HepG2 (cell line): ENCODE data around the gene IER2. TPM values are rescaled to one million over a fixed set of nuclear protein-coding genes. Genes with fewer than 3 reads are reported as not detected.

Experiments used
- ATAC-seq: fragments of 200-7000 bp; cut with Tn5 transposase; 3 replicates; pipeline ENCODE4 v1.9.1; 2020; ENCODE audit warnings: mild to moderate bottlenecking, moderate library complexity
- BruUV-seq: library from RNA; stranded (reverse); fragments of 400-500 nt; replicated peaks from 2 replicates; lab custom pipeline; 2021; lab: Mats Ljungman, UMichigan
- CTCF ChIA-PET: fragments of 300-600 bp; formaldehyde crosslinking; extraction: SDS; loops from one replicate; lab custom pipeline; 2021; ENCODE audit warnings: low total read pairs, inconsistent platforms, low intra/inter-chr PET ratio; lab: Yijun Ruan, JAX
- POLR2A ChIA-PET: fragments of 350-600 bp; sonication (Branson Sonifier 250); formaldehyde crosslinking; loops from one replicate; lab custom pipeline; 2020; ENCODE audit warnings: antibody characterized with exemption, inconsistent platforms; lab: Yijun Ruan, JAX
- DNase-seq: peaks from one replicate; pipeline ENCODE4 v3.0.0-alpha.2; 2015; ENCODE audit warnings: low spot score
- FAIRE-seq: peaks from 3 replicates; lab custom pipeline; 2011; peaks lifted over from hg19 to GRCh38; lab: Jason Lieb, UNC
- H2AFZ ChIP-seq: one replicate; pipeline ENCODE4 v1.6.1; 2011; ENCODE audit warnings: low read length, inconsistent platforms
- H3K27ac ChIP-seq: fragments of 300-600 bp; 3 replicates; pipeline ENCODE4 v1.8.0; 2011; ENCODE audit warnings: mixed run types, mild to moderate bottlenecking, mixed read lengths, low read length, inconsistent platforms; ENCODE audit not compliant: insufficient read depth; ENCODE audit errors: extremely low read length
- H3K27me3 ChIP-seq, 2 experiments: fragments of 200-600 bp in 1 of 2; 2 replicates in 1 of 2; 3 replicates in 1 of 2; pipeline versions ENCODE4 v1.6.0 to v1.8.0; 2011; ENCODE audit warnings: low read length in 2 of 2, mild to moderate bottlenecking in 2 of 2, moderate library complexity in 2 of 2, inconsistent platforms in 1 of 2; ENCODE audit not compliant: insufficient read depth in 2 of 2, control insufficient read depth in 1 of 2
- H3K36me3 ChIP-seq, 2 experiments: fragments of 200-600 bp in 1 of 2; replicated peaks in 1 of 2; 2 replicates in 1 of 2; 3 replicates in 1 of 2; pipeline versions ENCODE4 v1.5.1 to v1.8.0; 2011; ENCODE audit warnings: low read length in 2 of 2, inconsistent platforms in 1 of 2; ENCODE audit not compliant: insufficient read depth in 2 of 2, control insufficient read depth in 1 of 2
- H3K4me1 ChIP-seq: 2 replicates; pipeline ENCODE4 v1.5.1; 2012; ENCODE audit warnings: low read length, inconsistent platforms; ENCODE audit not compliant: insufficient read depth
- H3K4me2 ChIP-seq: 2 replicates; pipeline ENCODE4 v1.6.0; 2011; ENCODE audit warnings: low read depth, low read length, inconsistent platforms
- H3K4me3 ChIP-seq, 3 experiments: fragments of 200-600 bp in 1 of 3; sonication (generic), shearing (Covaris generic) in 1 of 3; replicated peaks in 1 of 3; 2 replicates each; pipeline ENCODE4 v1.5.1; 2011 to 2016; ENCODE audit warnings: low read length in 3 of 3, inconsistent platforms in 2 of 3, low read depth in 2 of 3, mild to moderate bottlenecking in 2 of 3, control low read depth in 1 of 3, mixed read lengths in 1 of 3; ENCODE audit not compliant: insufficient read depth in 1 of 3
- H3K79me2 ChIP-seq: one replicate; pipeline ENCODE4 v1.6.1; 2011; ENCODE audit warnings: low read length, inconsistent platforms; ENCODE audit not compliant: insufficient read depth
- H3K9ac ChIP-seq: 2 replicates; pipeline ENCODE4 v1.6.0; 2011; ENCODE audit warnings: mild to moderate bottlenecking, low read depth, low read length, inconsistent platforms; ENCODE audit not compliant: insufficient read depth
- H3K9me3 ChIP-seq: 2 replicates; pipeline ENCODE4 v1.5.1; 2012; ENCODE audit warnings: mild to moderate bottlenecking, low read length
- H4K20me1 ChIP-seq: 2 replicates; pipeline ENCODE4 v1.6.0; 2011; ENCODE audit warnings: inconsistent platforms, mild to moderate bottlenecking, low read length, moderate library complexity; ENCODE audit not compliant: insufficient read depth
- BORCS8-MEF2B ChIP-seq: sonication (generic); formaldehyde crosslinking; IDR thresholded peaks from 2 replicates; pipeline ENCODE4 v1.8.0; 2022; ENCODE audit warnings: mild to moderate bottlenecking, missing genetic modification reagents
- FOSL2 ChIP-seq: sonication (generic); formaldehyde crosslinking; IDR thresholded peaks from 2 replicates; pipeline ENCODE4 v1.4.0; 2020; ENCODE audit warnings: missing genetic modification reagents
- HDAC2 ChIP-seq: sonication (generic); formaldehyde crosslinking; IDR thresholded peaks from 2 replicates; pipeline ENCODE4 v1.4.0; 2020; ENCODE audit warnings: missing genetic modification reagents
- HNF1A ChIP-seq, 2 experiments: sonication (generic) in 1 of 2; formaldehyde crosslinking in 1 of 2; IDR thresholded peaks; 2 replicates each; pipeline versions ENCODE4 v1.4.0 to v1.6.1; 2016 to 2020; ENCODE audit warnings: borderline replicate concordance in 1 of 2, low read depth in 1 of 2, mild to moderate bottlenecking in 1 of 2, missing genetic modification reagents in 1 of 2
- HNRNPK ChIP-seq: fragments of 200-400 bp; formaldehyde crosslinking; IDR thresholded peaks from 2 replicates; pipeline ENCODE4 v1.6.1; 2018; ENCODE audit warnings: low read length, low read depth, moderate library complexity, mild to moderate bottlenecking; ENCODE audit not compliant: poor library complexity, severe bottlenecking
- IKZF5 ChIP-seq: IDR thresholded peaks from 2 replicates; pipeline ENCODE4 v1.6.1; 2018; ENCODE audit warnings: missing genetic modification reagents, mild to moderate bottlenecking, missing compliant biosample characterization
- MED1 ChIP-seq: sonication (generic); formaldehyde crosslinking; IDR thresholded peaks from 2 replicates; pipeline ENCODE4 v1.4.0; 2020; ENCODE audit warnings: missing genetic modification reagents
- NR2F1 ChIP-seq, 2 experiments: fragments of 450-650 bp in 1 of 2; formaldehyde crosslinking in 1 of 2; IDR thresholded peaks; 2 replicates each; pipeline versions ENCODE4 v1.5.0 to v1.6.1; 2016 to 2020; ENCODE audit warnings: mild to moderate bottlenecking in 1 of 2, missing compliant biosample characterization in 1 of 2, missing genetic modification reagents in 1 of 2, moderate library complexity in 1 of 2
- SIX1 ChIP-seq: sonication (generic); formaldehyde crosslinking; IDR thresholded peaks from 2 replicates; pipeline ENCODE4 v1.4.0; 2020; ENCODE audit warnings: missing genetic modification reagents, borderline replicate concordance
- SRSF9 ChIP-seq: fragments of 200-400 bp; formaldehyde crosslinking; IDR thresholded peaks from 2 replicates; pipeline ENCODE4 v1.6.1; 2018; ENCODE audit warnings: borderline replicate concordance, mild to moderate bottlenecking, low read depth, low read length; ENCODE audit not compliant: insufficient read depth, poor library complexity, severe bottlenecking
- ZFP82 ChIP-seq: sonication (generic); formaldehyde crosslinking; IDR thresholded peaks from 2 replicates; pipeline ENCODE4 v1.5.1; 2020; ENCODE audit warnings: mild to moderate bottlenecking, missing genetic modification reagents, borderline replicate concordance
- ZFX ChIP-seq: sonication (generic); formaldehyde crosslinking; IDR thresholded peaks from 2 replicates; pipeline ENCODE4 v1.4.0; 2020; ENCODE audit warnings: mild to moderate bottlenecking, low read depth, missing genetic modification reagents, moderate library complexity
- ZNF282 ChIP-seq: fragments of 450-650 bp; IDR thresholded peaks from 2 replicates; pipeline ENCODE4 v1.6.1; 2018; ENCODE audit not compliant: partially characterized antibody
- ZNF484 ChIP-seq: sonication (generic); formaldehyde crosslinking; IDR thresholded peaks from 2 replicates; pipeline ENCODE4 v1.5.1; 2020; ENCODE audit warnings: mild to moderate bottlenecking, low read depth, missing genetic modification reagents, borderline replicate concordance
- ZNF614 ChIP-seq: IDR thresholded peaks from 2 replicates; pipeline ENCODE4 v1.6.1; 2018; ENCODE audit warnings: missing biosample characterization, missing genetic modification reagents, inconsistent platforms, borderline replicate concordance
- ZSCAN9 ChIP-seq: IDR thresholded peaks from 2 replicates; pipeline ENCODE4 v1.6.1; 2016; ENCODE audit warnings: borderline replicate concordance
- WGBS: methylation state at CpG from one replicate; pipeline ENCODE4 v1.1.6; 2017; ENCODE audit warnings: low lambda C conversion rate; 5-methylcytosine and 5-hydroxymethylcytosine counted together
- in situ Hi-C: cut with HindIII; loops from 2 replicates; pipeline ENCODE4 v1.10.0; 2017; ENCODE audit warnings: low pct_unique_long_range_greater_than_20kb; ENCODE audit not compliant: extremely low pct_ligation_motif_present
- intact Hi-C: fragments of 100-400 bp; cut with micrococcal nuclease; formaldehyde crosslinking; loops from one replicate; pipeline ENCODE4 v1.10.0; 2022; ENCODE audit not compliant: unreplicated experiment
- polyA plus RNA-seq, 8 experiments: library from polyadenylated mRNA; depleted of rRNA in 3 of 8; stranded (reverse) in 7 of 8; unstranded in 1 of 8; fragments of >200 nt; fragmentation: Illumina TruSeq in 4 of 8; extraction: Trizol in 4 of 8; gene quantifications; 2 replicates each; pipeline versions ENCODE4 v1.2.1 to v1.2.3, GENCODE V29; 2011 to 2016; ENCODE audit warnings: low read depth in 4 of 8, missing spikeins in 1 of 8, mixed read lengths in 1 of 8; ENCODE audit not compliant: insufficient read depth in 1 of 8
- total RNA-seq, 5 experiments: library from RNA; depleted of rRNA; stranded (reverse); fragments of >200 nt; fragmentation: Illumina TruSeq; extraction: Trizol; gene quantifications; 2 replicates each; pipeline ENCODE4 v1.2.3, GENCODE V29; 2016; ENCODE audit warnings: low read depth in 1 of 5

The IER2 gene
- total and polyA plus RNA-seq, 2 of the 13 experiments (the other 11 are each of a cell fraction or from before 2014, with no cell fraction given): 10.1 to 14.3 TPM

GRCh38 chr19:13154241-13154778 is 4.1 kb downstream of the IER2 start (continued):
- TF ChIP-seq SIX1 (CRISPR knock-in tag): no peak
- no peak for TF ChIP-seq BORCS8-MEF2B (CRISPR knock-in tag)
- peak; percentile 42; the same call in 1 of the 2 replicates for TF ChIP-seq HDAC2 (CRISPR knock-in tag)
- peak; percentile 31; the same call in 1 of the 2 replicates for TF ChIP-seq ZFX (CRISPR knock-in tag)
- no peak for TF ChIP-seq NR2F1 (CRISPR knock-in tag; IDR thresholded peaks at IDR 0.05)
- no peak for TF ChIP-seq HNRNPK
- TF ChIP-seq, all 625 proteins: peak for 61

- intact Hi-C loops: loop anchor here (5.0 kb wide), 2 partner anchors 38 to 692 kb away; partner anchors contain the start of genes NACC1 and TRMT1
- H3K9me3 ChIP-seq: no peaks in the 10 kb centered on the region
- peaks cover 3% of the 10 kb centered on the region; the same call in 1 of the 2 replicates for H4K20me1 ChIP-seq
- no peaks in the 10 kb centered on the region for H3K36me3 ChIP-seq
- FAIRE-seq: no peak
- ATAC-seq: peak; percentile 14
- H2AFZ ChIP-seq: no peak overlapping the region
- peak overlapping the region; percentile 94 for H3K9ac ChIP-seq
- POLR2A ChIA-PET: interaction anchor here (0.7 to 3.0 kb wide), 13 partner anchors 9 to 177 kb away, joined by 3 to 63 read pairs (median 5); partner anchors contain the start of gene NACC1
- BruUV-seq: no TSS peak
- no peaks in the 10 kb centered on the region; a peak in 1 of 5 replicates for H3K27me3 ChIP-seq
- CTCF ChIA-PET: interaction anchor here (1.2 kb wide), 1 partner anchor 41 kb away, joined by 3 read pairs; no protein-coding TSS in a partner anchor
- H3K4me1 ChIP-seq: peaks cover 32% of the 10 kb centered on the region
- WGBS: under 1% methylated on average over 16 of the region's 24 CpGs
- H3K27ac ChIP-seq: peak overlapping the region; percentile 95
- H3K4me2 ChIP-seq: peak overlapping the region; percentile 96
- peaks cover 39% of the 10 kb centered on the region for H3K79me2 ChIP-seq
- in situ Hi-C loops: loop anchor here (5.0 kb wide), 2 partner anchors 37 to 38 kb away; partner anchors contain the start of genes NACC1 and TRMT1
- H3K4me3 ChIP-seq: peak overlapping the region; percentile 57 to 91 (median 74)
- DNase-seq: peak; percentile 75
- TF ChIP-seq ZSCAN9 (no peak), ZFP82 (CRISPR knock-in tag) (0 out of 2 replicates have a peak, but pooled peaks have one; percentile 10), ZNF484 (CRISPR knock-in tag) (no peak), IKZF5 (CRISPR knock-in tag) (0 out of 2 replicates have a peak, but pooled peaks have one; percentile 16), SRSF9 (no peak), MED1 (peak; percentile 39), ZNF282 (no peak), ZNF614 (CRISPR knock-in tag) (no peak), HNF1A (IDR thresholded peaks at IDR 0.05; ENCODE audit: low read depth) (no peak), HNF1A (CRISPR knock-in tag; IDR thresholded peaks at IDR 0.05; ENCODE audit: borderline replicate concordance) (no peak), FOSL2 (CRISPR knock-in tag) (0 out of 2 replicates have a peak, but pooled peaks have one; percentile 6)
Observed at GRCh38 chr19:13154911-13155471, 4.8 kb downstream of the IER2 start.
